GM23338 (cell line): ENCODE data around the gene LRTM1. TPM values are rescaled to one million over a fixed set of nuclear protein-coding genes. Genes with fewer than 3 reads are reported as not detected.

ENCODE experiments used
- ATAC-seq: fragments of 200-7000 bp; cut with Tn5 transposase; 3 replicates; pipeline ENCODE4 v1.9.1; 2020
- DNase-seq: peaks from one replicate; pipeline ENCODE4 v3.0.0-alpha.2; 2015; ENCODE audit warnings: low spot score
- H2AFZ ChIP-seq: fragments of 200-600 bp; sonication (generic); 2 replicates; pipeline ENCODE4 v1.8.0; 2016; ENCODE audit warnings: antibody characterized with exemption, mild to moderate bottlenecking, moderate library complexity
- H3F3A ChIP-seq: fragments of 200-600 bp; sonication (generic); replicated peaks from 2 replicates; pipeline ENCODE4 v1.8.0; 2017; ENCODE audit warnings: antibody characterized with exemption, mixed run types, low read depth
- H3K27ac ChIP-seq: fragments of 200-600 bp; sonication (generic); 2 replicates; pipeline ENCODE4 v1.6.1; 2016; ENCODE audit warnings: low read depth
- H3K27me3 ChIP-seq: fragments of 200-600 bp; sonication (generic); 2 replicates; pipeline ENCODE4 v1.8.0; 2016; ENCODE audit warnings: mild to moderate bottlenecking, mixed run types, moderate library complexity; ENCODE audit not compliant: insufficient read depth
- H3K36me3 ChIP-seq: fragments of 200-600 bp; sonication (generic); 2 replicates; pipeline ENCODE4 v1.8.0; 2016; ENCODE audit warnings: mild to moderate bottlenecking; ENCODE audit not compliant: insufficient read depth
- H3K4me1 ChIP-seq: fragments of 200-600 bp; sonication (generic); 2 replicates; pipeline ENCODE4 v1.8.0; 2016; ENCODE audit warnings: mild to moderate bottlenecking, moderate library complexity; ENCODE audit not compliant: insufficient read depth
- H3K4me2 ChIP-seq: fragments of 200-600 bp; sonication (generic); 2 replicates; pipeline ENCODE4 v1.7.1; 2017; ENCODE audit warnings: mixed run types
- H3K4me3 ChIP-seq: fragments of 200-600 bp; sonication (generic); 2 replicates; pipeline ENCODE4 v1.6.1; 2016; ENCODE audit warnings: mixed run types
- H3K79me2 ChIP-seq: fragments of 200-600 bp; sonication (generic); replicated peaks from 2 replicates; pipeline ENCODE4 v1.8.0; 2017; ENCODE audit warnings: mild to moderate bottlenecking; ENCODE audit not compliant: insufficient read depth
- H3K9me2 ChIP-seq: fragments of 200-600 bp; sonication (generic); 2 replicates; pipeline ENCODE4 v1.8.0; 2017; ENCODE audit not compliant: insufficient read depth
- H4K20me1 ChIP-seq: fragments of 200-600 bp; sonication (generic); replicated peaks from 2 replicates; pipeline ENCODE4 v1.8.0; 2017; ENCODE audit warnings: mild to moderate bottlenecking; ENCODE audit not compliant: insufficient read depth
- H3K27ac Mint-ChIP-seq: 2 replicates; pipeline ENCODE4 v1.8.0; 2020; ENCODE audit warnings: inconsistent platforms, mild to moderate bottlenecking, moderate library complexity, mixed read lengths
- H3K27me3 Mint-ChIP-seq: 3 replicates; pipeline ENCODE4 v1.8.0; 2022; ENCODE audit warnings: low read depth, mild to moderate bottlenecking, moderate library complexity, mixed read lengths, inconsistent platforms; ENCODE audit not compliant: insufficient read depth, poor library complexity
- H3K36me3 Mint-ChIP-seq: 3 replicates; pipeline ENCODE4 v1.8.0; 2021; ENCODE audit warnings: low read depth, mild to moderate bottlenecking, inconsistent platforms, moderate library complexity, mixed read lengths
- H3K4me1 Mint-ChIP-seq: 3 replicates; pipeline ENCODE4 v1.8.0; 2020; ENCODE audit warnings: mild to moderate bottlenecking, inconsistent platforms, mixed read lengths
- H3K4me3 Mint-ChIP-seq: 3 replicates; pipeline ENCODE4 v1.8.0; 2021; ENCODE audit warnings: moderate library complexity, mild to moderate bottlenecking, inconsistent platforms, mixed read lengths
- H3K9me3 Mint-ChIP-seq: 3 replicates; pipeline ENCODE4 v1.8.0; 2020; ENCODE audit warnings: moderate library complexity, mild to moderate bottlenecking, inconsistent platforms, mixed read lengths
- CREB1 ChIP-seq: fragments of 250-450 bp; sonication (Bioruptor Pico); IDR thresholded peaks from 2 replicates; pipeline ENCODE4 v1.5.0; 2020; ENCODE audit warnings: low read depth, mild to moderate bottlenecking, moderate library complexity
- CTCF ChIP-seq, 2 experiments: fragments of 200-600 bp in 1 of 2; sonication (generic) in 1 of 2; conservative IDR thresholded peaks; 2 replicates each; pipeline versions ENCODE4 v1.5.1 to v1.6.1; 2016 to 2017; ENCODE audit warnings: antibody characterized with exemption in 2 of 2, low read depth in 2 of 2, mild to moderate bottlenecking in 2 of 2, moderate library complexity in 1 of 2
- ETS1 ChIP-seq: IDR thresholded peaks from 2 replicates; pipeline ENCODE4 v1.6.1; 2016; ENCODE audit warnings: antibody characterized with exemption
- EZH2phosphoT487 ChIP-seq: fragments of 200-600 bp; sonication (generic); IDR thresholded peaks from one replicate; pipeline ENCODE4 v1.8.1; 2018; ENCODE audit warnings: antibody characterized with exemption; ENCODE audit not compliant: unreplicated experiment
- JUNB ChIP-seq: IDR thresholded peaks from one replicate; pipeline ENCODE4 v1.6.1; 2016; ENCODE audit warnings: antibody characterized with exemption; ENCODE audit not compliant: unreplicated experiment
- NANOG ChIP-seq: IDR thresholded peaks from 2 replicates; pipeline ENCODE4 v1.6.1; 2016; ENCODE audit warnings: antibody characterized with exemption, borderline replicate concordance
- POLR2AphosphoS5 ChIP-seq: IDR thresholded peaks from 2 replicates; pipeline ENCODE4 v1.6.1; 2016; ENCODE audit warnings: antibody characterized with exemption, low read depth
- REST ChIP-seq: IDR thresholded peaks from one replicate; pipeline ENCODE4 v1.6.1; 2018; ENCODE audit warnings: antibody characterized with exemption; ENCODE audit not compliant: unreplicated experiment
- ZNF114 ChIP-seq: fragments of 250-450 bp; sonication (Bioruptor Pico); IDR thresholded peaks from 2 replicates; pipeline ENCODE4 v1.5.0; 2020; ENCODE audit warnings: mild to moderate bottlenecking, moderate library complexity
- ZNF331 ChIP-seq: fragments of 250-450 bp; sonication (Bioruptor Pico); IDR thresholded peaks from 2 replicates; pipeline ENCODE4 v1.5.0; 2020; ENCODE audit warnings: low read depth, mild to moderate bottlenecking, moderate library complexity
- ZNF462 ChIP-seq: fragments of 250-450 bp; sonication (Bioruptor Pico); IDR thresholded peaks from 2 replicates; pipeline ENCODE4 v1.5.0; 2020; ENCODE audit warnings: mild to moderate bottlenecking, moderate library complexity
- polyA plus RNA-seq: library from polyadenylated mRNA; unstranded; fragments of >200 nt; fragmentation: Nextera tagmentation; extraction: Ambion mirVana; gene quantifications from 2 replicates; pipeline ENCODE4 v1.2.1, GENCODE V29; 2016
- total RNA-seq: library from RNA; depleted of rRNA; stranded (reverse); fragments of >200 nt; shearing (Covaris generic); gene quantifications from 2 replicates; pipeline ENCODE4 v1.2.3, GENCODE V29; 2014

The LRTM1 gene
- total and polyA plus RNA-seq, 2 experiments from 2014 or later, result 0.47 TPM; not detected in 1

- DNase-seq (no peak), ATAC-seq (no peak)
- TF ChIP-seq POLR2AphosphoS5 (no peak), ZNF114 (CRISPR knock-in tag) (no peak), EZH2phosphoT487 (no peak), ZNF462 (CRISPR knock-in tag) (no peak), NANOG (no peak), ETS1 (no peak), CTCF (conservative IDR thresholded peaks at IDR 0.05; ENCODE audit: low read depth in 2 of 2) (no peak), JUNB (no peak), ZNF331 (CRISPR knock-in tag) (no peak), CREB1 (CRISPR knock-in tag) (no peak), REST (no peak)
- no peak overlapping the region for H3K4me3 ChIP-seq
- no peaks in the 10 kb centered on the region for H3K4me1 ChIP-seq
- H3K79me2 ChIP-seq, result no peaks in the 10 kb centered on the region
- no peaks in the 10 kb centered on the region for H3K27me3 ChIP-seq
- Mint-ChIP-seq H3K36me3 (peaks cover 21% of the 10 kb centered on the region), H3K9me3 (peaks cover 12% of the 10 kb centered on the region), H3K27me3 (peaks cover 3% of the 10 kb centered on the region), H3K4me1 (no peaks in the 10 kb centered on the region), H3K27ac (no peak overlapping the region), H3K4me3 (no peak overlapping the region)
- H3K36me3 ChIP-seq, result peaks cover 4% of the 10 kb centered on the region; the same call in 1 of the 2 replicates
- no peak overlapping the region for H3K4me2 ChIP-seq
- H4K20me1 ChIP-seq, result no peaks in the 10 kb centered on the region
- no peak overlapping the region for H2AFZ ChIP-seq
- no peaks in the 10 kb centered on the region for H3F3A ChIP-seq
- H3K9me2 ChIP-seq, result no peaks in the 10 kb centered on the region; the same call in 1 of the 2 replicates
- no peak overlapping the region for H3K27ac ChIP-seq
Observed at GRCh38 chr3:54915976-54916375, 11.9 kb downstream of the LRTM1 start.
